Hematopoietic multipotent progenitor cell treated with erythropoietin and hydrocortisone succinate and interleukin-3 and kit ligand, for 6 days (in vitro differentiated cells): ENCODE data around the gene PDE7B.

Source experiments
- DNase-seq: peaks from one replicate; pipeline ENCODE4 v3.0.0-alpha.2; 2015

The PDE7B gene

GRCh38 chr6:136163260-136163659, 311.8 kb downstream of the PDE7B start:
- DNase-seq: no peak

GRCh38 chr6:136166815-136167214, 315.3 kb downstream of the PDE7B start:
- DNase-seq: no peak

- DNase-seq: no peak
Measured at GRCh38 chr6:136169394-136170148, 318.1 kb downstream of the PDE7B start.

GRCh38 chr6:136171231-136171630, 319.7 kb downstream of the PDE7B start:
- peak; percentile 49 for DNase-seq

- DNase-seq: peak; percentile 51
Measured at GRCh38 chr6:136173519-136174507, 322.3 kb downstream of the PDE7B start.

GRCh38 chr6:136174510-136174909, 323.0 kb downstream of the PDE7B start:
- DNase-seq: no peak

- no peak for DNase-seq
Measured at GRCh38 chr6:136175873-136176272, 324.4 kb downstream of the PDE7B start.

- no peak for DNase-seq
Measured at GRCh38 chr6:136178749-136179148, 327.2 kb downstream of the PDE7B start.

GRCh38 chr6:136180704-136181511, 329.4 kb downstream of the PDE7B start:
- DNase-seq: no peak

- no peak for DNase-seq
Measured at GRCh38 chr6:136181512-136181833, 330.0 kb downstream of the PDE7B start.

GRCh38 chr6:136181861-136182260, 330.4 kb downstream of the PDE7B start:
- no peak for DNase-seq

- no peak for DNase-seq
Measured at GRCh38 chr6:136184738-136185137, 333.2 kb downstream of the PDE7B start.

GRCh38 chr6:136186363-136186762, 334.9 kb downstream of the PDE7B start:
- DNase-seq: no peak

- no peak for DNase-seq
Measured at GRCh38 chr6:136188486-136188885, 337.0 kb downstream of the PDE7B start.

- no peak for DNase-seq
Measured at GRCh38 chr6:136189104-136189503, 337.6 kb downstream of the PDE7B start.

GRCh38 chr6:136191606-136192312, 340.3 kb downstream of the PDE7B start:
- no peak for DNase-seq

- no peak for DNase-seq
Measured at GRCh38 chr6:136192902-136193301, 341.4 kb downstream of the PDE7B start.

GRCh38 chr6:136201732-136202131, 350.2 kb downstream of the PDE7B start:
- peak; percentile 4 for DNase-seq

- DNase-seq: no peak
Measured at GRCh38 chr6:136208783-136209182, 357.3 kb downstream of the PDE7B start.

GRCh38 chr6:136209496-136209895, 358.0 kb downstream of the PDE7B start:
- no peak for DNase-seq

- DNase-seq: no peak
Measured at GRCh38 chr6:136210398-136211165, 359.1 kb downstream of the PDE7B start.

- no peak for DNase-seq
Measured at GRCh38 chr6:136212608-136213007, 361.1 kb downstream of the PDE7B start.
